22Rv1 (cell line): Measurements from ENCODE around the gene INTS1.

Experiments used
- CTCF ChIP-seq: fragments of 450-650 bp; IDR thresholded peaks from 2 replicates; pipeline ENCODE4 v1.5.1; 2017; ENCODE audit warnings: mild to moderate bottlenecking
- ZFX ChIP-seq: fragments of 450-650 bp; IDR thresholded peaks from 2 replicates; pipeline ENCODE4 v1.6.1; 2017; ENCODE audit warnings: antibody characterized with exemption, borderline replicate concordance

- TF ChIP-seq CTCF (no peak), ZFX (no peak)
Measured at GRCh38 chr7:1428941-1429501, 75.2 kb downstream of the INTS1 start.
